HepG2 (cell line): Measurements from ENCODE around the gene SMIM24. TPM values are rescaled to one million over a fixed set of nuclear protein-coding genes. Genes with fewer than 3 reads are reported as not detected.

Source experiments
- ELF1 ChIP-seq: sonication (generic); formaldehyde crosslinking; IDR thresholded peaks from 2 replicates; pipeline ENCODE4 v1.4.0; 2020; ENCODE audit warnings: missing genetic modification reagents
- FIP1L1 ChIP-seq: fragments of 200-400 bp; formaldehyde crosslinking; IDR thresholded peaks from 2 replicates; pipeline ENCODE4 v1.6.1; 2018; ENCODE audit warnings: low read depth, mild to moderate bottlenecking, low read length, moderate library complexity, borderline replicate concordance; ENCODE audit not compliant: insufficient read depth
- GZF1 ChIP-seq: sonication (generic); formaldehyde crosslinking; IDR thresholded peaks from 2 replicates; pipeline ENCODE4 v1.5.1; 2020; ENCODE audit warnings: mild to moderate bottlenecking, missing genetic modification reagents
- IKZF4 ChIP-seq: sonication (generic); formaldehyde crosslinking; IDR thresholded peaks from 2 replicates; pipeline ENCODE4 v1.5.1; 2020; ENCODE audit warnings: borderline replicate concordance, mild to moderate bottlenecking, low read depth, missing genetic modification reagents; ENCODE audit errors: not compliant biosample characterization
- NBN ChIP-seq: fragments of 450-650 bp; conservative IDR thresholded peaks from 2 replicates; pipeline ENCODE4 v1.6.1; 2017
- NFYB ChIP-seq: sonication (generic); formaldehyde crosslinking; IDR thresholded peaks from 2 replicates; pipeline ENCODE4 v1.4.0; 2020; ENCODE audit warnings: missing genetic modification reagents
- PHF20 ChIP-seq: sonication (generic); formaldehyde crosslinking; IDR thresholded peaks from 2 replicates; pipeline ENCODE4 v1.5.0; 2020; ENCODE audit warnings: mild to moderate bottlenecking, missing genetic modification reagents
- SP5 ChIP-seq: IDR thresholded peaks from 2 replicates; pipeline ENCODE4 v1.6.1; 2016; ENCODE audit warnings: low read depth, borderline replicate concordance
- YEATS4 ChIP-seq: sonication (generic); formaldehyde crosslinking; IDR thresholded peaks from 2 replicates; pipeline ENCODE4 v1.4.0; 2020; ENCODE audit warnings: missing genetic modification reagents, borderline replicate concordance
- ZBTB34 ChIP-seq: sonication (generic); formaldehyde crosslinking; IDR thresholded peaks from 2 replicates; pipeline ENCODE4 v1.8.0; 2022; ENCODE audit warnings: mild to moderate bottlenecking, missing genetic modification reagents
- ZFX ChIP-seq: sonication (generic); formaldehyde crosslinking; IDR thresholded peaks from 2 replicates; pipeline ENCODE4 v1.4.0; 2020; ENCODE audit warnings: mild to moderate bottlenecking, low read depth, missing genetic modification reagents, moderate library complexity
- ZNF34 ChIP-seq: sonication (generic); formaldehyde crosslinking; IDR thresholded peaks from 2 replicates; pipeline ENCODE4 v1.4.0; 2020; ENCODE audit warnings: mild to moderate bottlenecking, missing genetic modification reagents, borderline replicate concordance
- ZNF343 ChIP-seq: sonication (generic); formaldehyde crosslinking; IDR thresholded peaks from 2 replicates; pipeline ENCODE4 v1.4.0; 2020; ENCODE audit warnings: mild to moderate bottlenecking, missing genetic modification reagents
- ZNF598 ChIP-seq: sonication (generic); formaldehyde crosslinking; IDR thresholded peaks from 2 replicates; pipeline ENCODE4 v1.5.1; 2020; ENCODE audit warnings: mild to moderate bottlenecking, missing genetic modification reagents, borderline replicate concordance
- ZNF672 ChIP-seq: sonication (generic); formaldehyde crosslinking; IDR thresholded peaks from 2 replicates; pipeline ENCODE4 v1.8.1; 2022; ENCODE audit warnings: missing genetic modification reagents
- polyA plus RNA-seq, 8 experiments: library from polyadenylated mRNA; depleted of rRNA in 3 of 8; stranded (reverse) in 7 of 8; unstranded in 1 of 8; fragments of >200 nt; fragmentation: Illumina TruSeq in 4 of 8; extraction: Trizol in 4 of 8; gene quantifications; 2 replicates each; pipeline versions ENCODE4 v1.2.1 to v1.2.3, GENCODE V29; 2011 to 2016; ENCODE audit warnings: low read depth in 4 of 8, missing spikeins in 1 of 8, mixed read lengths in 1 of 8; ENCODE audit not compliant: insufficient read depth in 1 of 8
- total RNA-seq, 5 experiments: library from RNA; depleted of rRNA; stranded (reverse); fragments of >200 nt; fragmentation: Illumina TruSeq; extraction: Trizol; gene quantifications; 2 replicates each; pipeline ENCODE4 v1.2.3, GENCODE V29; 2016; ENCODE audit warnings: low read depth in 1 of 5
- TF ChIP-seq, protein P1 (sequence below): sonication (generic); formaldehyde crosslinking; IDR thresholded peaks from 2 replicates; pipeline ENCODE4 v1.5.1; 2020; ENCODE audit warnings: mild to moderate bottlenecking, missing genetic modification reagents
- TF ChIP-seq, protein P2 (sequence below): sonication (generic); formaldehyde crosslinking; IDR thresholded peaks from 2 replicates; pipeline ENCODE4 v1.5.0; 2020; ENCODE audit warnings: mild to moderate bottlenecking, missing genetic modification reagents
- TF ChIP-seq, protein P3 (sequence below): sonication (generic); formaldehyde crosslinking; IDR thresholded peaks from 2 replicates; pipeline ENCODE4 v1.8.1; 2022; ENCODE audit warnings: mild to moderate bottlenecking, missing genetic modification reagents

The SMIM24 gene
- total and polyA plus RNA-seq, 2 of the 13 experiments (the other 11 are each of a cell fraction or from before 2014, with no cell fraction given), result 11.2 to 70.6 TPM

- TF ChIP-seq ZBTB34 (no peak), ELF1 (CRISPR knock-in tag) (peak; percentile 83), GZF1 (CRISPR knock-in tag) (no peak), ZNF34 (no peak), YEATS4 (CRISPR knock-in tag) (peak; percentile 65; the same call in 1 of the 2 replicates), ZNF343 (CRISPR knock-in tag) (no peak), NBN (no peak), NFYB (CRISPR knock-in tag) (no peak; the same call in 1 of the 2 replicates), ZNF598 (CRISPR knock-in tag) (no peak), SP5 (CRISPR knock-in tag) (peak; percentile 9; the same call in 1 of the 2 replicates), PHF20 (CRISPR knock-in tag) (peak; percentile 87), FIP1L1 (no peak), IKZF4 (CRISPR knock-in tag) (no peak), ZFX (CRISPR knock-in tag) (peak; percentile 84), ZNF672 (no peak)
- TF ChIP-seq, protein P1, sequence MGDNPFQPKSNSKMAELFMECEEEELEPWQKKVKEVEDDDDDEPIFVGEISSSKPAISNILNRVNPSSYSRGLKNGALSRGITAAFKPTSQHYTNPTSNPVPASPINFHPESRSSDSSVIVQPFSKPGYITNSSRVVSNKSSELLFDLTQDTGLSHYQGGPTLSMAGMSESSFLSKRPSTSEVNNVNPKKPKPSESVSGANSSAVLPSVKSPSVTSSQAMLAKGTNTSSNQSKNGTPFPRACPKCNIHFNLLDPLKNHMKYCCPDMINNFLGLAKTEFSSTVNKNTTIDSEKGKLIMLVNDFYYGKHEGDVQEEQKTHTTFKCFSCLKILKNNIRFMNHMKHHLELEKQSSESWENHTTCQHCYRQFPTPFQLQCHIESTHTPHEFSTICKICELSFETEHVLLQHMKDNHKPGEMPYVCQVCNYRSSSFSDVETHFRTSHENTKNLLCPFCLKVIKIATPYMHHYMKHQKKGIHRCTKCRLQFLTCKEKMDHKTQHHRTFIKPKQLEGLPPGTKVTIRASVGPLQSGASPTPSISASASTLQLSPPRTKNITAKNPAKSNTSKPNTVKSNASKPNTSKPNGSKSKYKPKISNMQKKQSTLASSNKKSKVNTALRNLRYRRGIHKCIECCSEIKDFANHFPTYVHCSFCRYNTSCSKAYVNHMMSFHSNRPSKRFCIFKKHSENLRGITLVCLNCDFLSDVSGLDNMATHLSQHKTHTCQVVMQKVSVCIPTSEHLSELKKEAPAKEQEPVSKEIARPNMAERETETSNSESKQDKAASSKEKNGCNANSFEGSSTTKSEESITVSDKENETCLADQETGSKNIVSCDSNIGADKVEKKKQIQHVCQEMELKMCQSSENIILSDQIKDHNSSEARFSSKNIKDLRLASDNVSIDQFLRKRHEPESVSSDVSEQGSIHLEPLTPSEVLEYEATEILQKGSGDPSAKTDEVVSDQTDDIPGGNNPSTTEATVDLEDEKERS (CRISPR knock-in tag), result no peak
- TF ChIP-seq, protein P2, sequence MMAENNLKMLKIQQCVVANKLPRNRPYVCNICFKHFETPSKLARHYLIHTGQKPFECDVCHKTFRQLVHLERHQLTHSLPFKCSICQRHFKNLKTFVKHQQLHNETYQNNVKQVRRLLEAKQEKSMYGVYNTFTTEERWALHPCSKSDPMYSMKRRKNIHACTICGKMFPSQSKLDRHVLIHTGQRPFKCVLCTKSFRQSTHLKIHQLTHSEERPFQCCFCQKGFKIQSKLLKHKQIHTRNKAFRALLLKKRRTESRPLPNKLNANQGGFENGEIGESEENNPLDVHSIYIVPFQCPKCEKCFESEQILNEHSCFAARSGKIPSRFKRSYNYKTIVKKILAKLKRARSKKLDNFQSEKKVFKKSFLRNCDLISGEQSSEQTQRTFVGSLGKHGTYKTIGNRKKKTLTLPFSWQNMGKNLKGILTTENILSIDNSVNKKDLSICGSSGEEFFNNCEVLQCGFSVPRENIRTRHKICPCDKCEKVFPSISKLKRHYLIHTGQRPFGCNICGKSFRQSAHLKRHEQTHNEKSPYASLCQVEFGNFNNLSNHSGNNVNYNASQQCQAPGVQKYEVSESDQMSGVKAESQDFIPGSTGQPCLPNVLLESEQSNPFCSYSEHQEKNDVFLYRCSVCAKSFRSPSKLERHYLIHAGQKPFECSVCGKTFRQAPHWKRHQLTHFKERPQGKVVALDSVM (CRISPR knock-in tag), result peak; percentile 57
- TF ChIP-seq, protein P3, sequence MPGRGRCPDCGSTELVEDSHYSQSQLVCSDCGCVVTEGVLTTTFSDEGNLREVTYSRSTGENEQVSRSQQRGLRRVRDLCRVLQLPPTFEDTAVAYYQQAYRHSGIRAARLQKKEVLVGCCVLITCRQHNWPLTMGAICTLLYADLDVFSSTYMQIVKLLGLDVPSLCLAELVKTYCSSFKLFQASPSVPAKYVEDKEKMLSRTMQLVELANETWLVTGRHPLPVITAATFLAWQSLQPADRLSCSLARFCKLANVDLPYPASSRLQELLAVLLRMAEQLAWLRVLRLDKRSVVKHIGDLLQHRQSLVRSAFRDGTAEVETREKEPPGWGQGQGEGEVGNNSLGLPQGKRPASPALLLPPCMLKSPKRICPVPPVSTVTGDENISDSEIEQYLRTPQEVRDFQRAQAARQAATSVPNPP (CRISPR knock-in tag), result no peak
Measured at GRCh38 chr19:3434630-3435553, 45.4 kb downstream of the SMIM24 start (continued).
